AG08396 (cell line): Measurements from ENCODE around the gene PTGR3.

Experiments
- DNase-seq: peaks from one replicate; pipeline ENCODE4 v3.0.0; 2012; ENCODE audit warnings: low spot score, mixed read lengths

Gene PTGR3

GRCh38 chr18:75214766-75215510 is 6.0 kb upstream of the PTGR3 start:
- no peak for DNase-seq

GRCh38 chr18:75214332-75214690 is 5.4 kb upstream of the PTGR3 start:
- DNase-seq, result no peak

GRCh38 chr18:75213611-75214331 is 4.8 kb upstream of the PTGR3 start:
- DNase-seq, result peak; percentile 25

- no peak for DNase-seq
Measured at GRCh38 chr18:75212751-75213090, 3.8 kb upstream of the PTGR3 start.

GRCh38 chr18:75211953-75212750 is 3.2 kb upstream of the PTGR3 start:
- DNase-seq, result peak; percentile 43

- no peak for DNase-seq
Measured at GRCh38 chr18:75211626-75211952, 2.6 kb upstream of the PTGR3 start.

GRCh38 chr18:75211002-75211621 is 2.2 kb upstream of the PTGR3 start:
- DNase-seq, result peak; percentile 65

- DNase-seq, result peak; percentile 80
Measured at GRCh38 chr18:75210274-75211001, 1.5 kb upstream of the PTGR3 start, which contains the start of gene TSHZ1. TSS of gene TSHZ1 (plus strand) at chr18:75210797. CDS start at chr18:75211877, 1,080 bp downstream.

GRCh38 chr18:75209951-75210258 is 966 bp upstream of the PTGR3 start:
- peak; percentile 24 for DNase-seq

- no peak for DNase-seq
Measured at GRCh38 chr18:75208836-75209128, 157 bp downstream of the PTGR3 start.

GRCh38 chr18:75208155-75208835 is 644 bp downstream of the PTGR3 start:
- DNase-seq, result peak; percentile 65

- peak; percentile 55 for DNase-seq
Measured at GRCh38 chr18:75207310-75208154, 1.4 kb downstream of the PTGR3 start.

- DNase-seq, result no peak
Measured at GRCh38 chr18:75206452-75207309, 2.3 kb downstream of the PTGR3 start.

- no peak for DNase-seq
Measured at GRCh38 chr18:75205514-75206132, 3.3 kb downstream of the PTGR3 start.

GRCh38 chr18:75204732-75205513 is 4.0 kb downstream of the PTGR3 start:
- DNase-seq, result no peak

GRCh38 chr18:75204269-75204731 is 4.6 kb downstream of the PTGR3 start:
- peak; percentile 23 for DNase-seq

GRCh38 chr18:75203416-75204268 is 5.3 kb downstream of the PTGR3 start:
- DNase-seq, result peak; percentile 36
